ENCODE data around the gene ATAT1.
"Not testable (repeated sequence)": the region's sequence is repeated elsewhere in the genome, so short reads cannot be mapped to it uniquely, and the experiment has no call there.

Gene ATAT1

DNA sequence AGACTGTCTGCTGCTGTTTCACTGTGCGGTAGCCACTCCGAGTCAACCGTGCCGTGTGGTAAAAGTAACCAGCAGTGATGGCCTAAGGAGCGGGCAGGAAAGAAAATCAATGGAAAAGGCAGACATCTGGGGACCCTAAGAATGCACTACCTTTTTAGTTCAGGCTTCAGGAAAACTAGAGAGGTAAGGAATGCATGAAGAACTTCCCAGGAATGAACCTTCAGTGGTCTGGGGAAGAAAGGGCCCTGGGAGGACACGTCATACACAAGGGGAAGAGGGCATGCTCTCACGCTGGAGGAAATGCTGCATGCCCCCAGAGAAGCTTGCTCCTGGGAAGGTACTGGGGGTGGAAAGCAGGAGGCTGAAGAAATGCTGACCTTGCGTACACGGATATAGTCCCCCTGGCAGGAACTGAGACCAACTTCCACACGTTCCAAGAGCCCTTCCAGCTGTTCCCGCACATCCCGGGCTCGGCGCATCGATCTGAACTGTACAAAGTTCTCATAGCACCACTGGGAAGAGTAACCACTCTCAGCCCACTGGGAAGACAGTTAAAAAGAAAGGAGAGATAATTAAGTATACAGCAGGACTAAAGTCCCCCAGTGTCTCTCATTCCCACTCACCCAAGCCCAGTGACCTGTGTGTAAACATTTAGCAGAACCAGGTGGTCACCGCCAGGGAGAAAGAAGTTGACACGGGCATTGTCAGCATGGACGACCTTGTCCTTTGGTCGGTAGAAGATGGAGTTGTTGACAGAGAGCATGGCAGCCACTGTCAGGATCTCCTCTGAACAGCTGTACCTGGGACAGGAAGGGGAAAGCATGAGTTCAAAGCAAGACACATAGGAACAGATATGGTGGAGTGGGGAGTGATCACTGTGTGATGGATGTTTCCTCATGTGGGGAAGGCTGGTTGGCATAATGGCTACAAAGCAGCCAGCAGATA lies 28.4 kb downstream of the ATAT1 start:
- peak overlapping the region; percentile 50 for H3K27ac Mint-ChIP-seq
- no peaks in the 10 kb centered on the region for H3K27me3 Mint-ChIP-seq
- peaks cover 94% of the 10 kb centered on the region for H3K36me3 Mint-ChIP-seq (ENCODE audit: low read depth)
- H3K4me1 Mint-ChIP-seq (ENCODE audit: low read depth) = peaks cover 4% of the 10 kb centered on the region
- H3K4me3 Mint-ChIP-seq = no peak overlapping the region
- no peak for DNase-seq
- H3K9me3 Mint-ChIP-seq = no peaks in the 10 kb centered on the region

DNA sequence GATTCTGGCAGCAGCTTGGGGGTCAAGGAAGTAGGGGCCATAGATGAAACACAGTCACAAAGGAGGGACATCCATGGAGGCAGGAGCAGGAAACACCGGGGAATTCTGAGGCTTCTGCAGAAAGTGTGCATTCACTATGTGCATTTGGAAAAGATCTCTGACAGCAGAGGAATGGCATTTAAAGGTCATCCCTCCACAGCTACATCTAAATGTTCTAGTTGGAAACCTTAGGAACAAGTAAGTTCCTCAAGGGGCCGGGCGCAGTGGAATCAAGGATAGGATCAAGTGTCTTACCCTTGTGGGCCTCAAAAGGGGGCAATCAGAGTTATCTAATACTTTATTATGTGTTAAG lies 29.0 kb downstream of the ATAT1 start:
- no peaks in the 10 kb centered on the region for H3K27me3 Mint-ChIP-seq
- peaks cover 4% of the 10 kb centered on the region for H3K4me1 Mint-ChIP-seq (ENCODE audit: low read depth)
- H3K9me3 Mint-ChIP-seq = no peaks in the 10 kb centered on the region
- H3K4me3 Mint-ChIP-seq = no peak overlapping the region
- H3K36me3 Mint-ChIP-seq (ENCODE audit: low read depth) = peaks cover 96% of the 10 kb centered on the region
- no peak for DNase-seq
- peak overlapping the region; percentile 50 for H3K27ac Mint-ChIP-seq

DNA sequence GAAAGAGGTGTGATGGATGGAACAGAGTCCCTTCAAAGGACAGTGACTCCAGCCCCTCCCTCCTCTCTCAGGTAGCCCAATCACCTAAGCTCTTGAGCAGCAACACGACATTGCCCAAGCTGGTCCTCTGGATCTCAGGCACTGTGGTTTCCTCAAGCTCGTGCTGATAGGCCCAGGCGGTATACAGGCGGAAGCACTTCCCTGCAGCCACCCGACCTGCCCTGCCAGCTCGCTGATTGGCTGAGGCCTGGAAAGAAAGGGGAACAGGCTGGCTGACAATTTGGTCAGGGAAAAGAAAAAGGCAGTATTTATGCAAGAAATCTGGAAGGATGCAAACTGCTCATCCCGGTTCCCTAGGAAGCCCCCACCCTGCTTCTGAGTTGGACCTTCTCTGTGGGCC lies 29.8 kb downstream of the ATAT1 start:
- Mint-ChIP-seq H3K27ac (peak overlapping the region; percentile 18), H3K4me3 (no peak overlapping the region), H3K4me1 (ENCODE audit: low read depth) (peaks cover 2% of the 10 kb centered on the region), H3K27me3 (no peaks in the 10 kb centered on the region), H3K36me3 (ENCODE audit: low read depth) (peaks cover 96% of the 10 kb centered on the region), H3K9me3 (no peaks in the 10 kb centered on the region)
- no peak for DNase-seq

DNA sequence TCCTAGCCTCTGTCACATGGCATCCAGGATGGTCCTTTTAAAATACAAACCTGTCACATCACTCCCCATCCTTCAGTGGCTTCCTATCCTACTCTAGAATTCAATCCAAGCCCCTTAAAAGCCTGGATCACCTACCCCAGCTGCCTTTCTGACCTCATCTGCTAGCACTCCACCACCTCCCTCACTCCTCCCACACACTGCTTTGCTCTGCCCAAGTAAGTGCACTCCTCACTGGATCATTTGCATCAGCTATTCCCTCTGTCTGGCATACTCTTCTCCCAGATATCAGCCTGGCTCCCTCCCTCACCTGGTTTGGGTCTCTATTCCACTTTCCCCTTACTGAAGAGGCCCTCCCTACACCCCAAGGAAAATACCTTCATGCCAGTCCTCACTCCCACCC lies 30.8 kb downstream of the ATAT1 start:
- peaks cover 2% of the 10 kb centered on the region for H3K4me1 Mint-ChIP-seq (ENCODE audit: low read depth)
- H3K27ac Mint-ChIP-seq = peak overlapping the region; percentile 85
- no peaks in the 10 kb centered on the region for H3K9me3 Mint-ChIP-seq
- no peak for DNase-seq
- H3K27me3 Mint-ChIP-seq = no peaks in the 10 kb centered on the region
- peaks cover 96% of the 10 kb centered on the region for H3K36me3 Mint-ChIP-seq (ENCODE audit: low read depth)
- no peak overlapping the region for H3K4me3 Mint-ChIP-seq

DNA sequence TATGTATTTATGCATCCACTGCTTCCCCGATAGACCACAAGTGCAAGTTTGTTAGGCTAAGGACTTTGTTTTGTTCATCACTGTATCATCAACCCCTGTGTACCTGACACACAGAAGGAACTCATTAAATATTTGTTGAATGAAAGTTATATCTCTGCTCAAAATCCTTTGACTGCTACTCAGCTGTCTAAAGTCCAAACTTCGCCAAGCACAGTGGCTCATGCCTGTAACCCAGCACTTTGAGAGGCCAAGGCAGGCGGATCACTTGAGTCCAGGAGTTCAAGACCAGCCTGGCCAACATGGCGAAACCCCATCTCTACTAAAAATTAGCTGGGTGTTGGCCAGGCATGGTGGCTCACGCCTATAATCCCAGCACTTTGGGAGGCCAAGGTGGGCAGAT lies 31.2 kb downstream of the ATAT1 start:
- peak overlapping the region; percentile 30 for H3K27ac Mint-ChIP-seq
- H3K4me1 Mint-ChIP-seq (ENCODE audit: low read depth); H3K4me3 Mint-ChIP-seq; H3K27me3 Mint-ChIP-seq; DNase-seq; H3K9me3 Mint-ChIP-seq: not testable (repeated sequence)
- H3K36me3 Mint-ChIP-seq (ENCODE audit: low read depth) = peaks cover 96% of the 10 kb centered on the region

DNA sequence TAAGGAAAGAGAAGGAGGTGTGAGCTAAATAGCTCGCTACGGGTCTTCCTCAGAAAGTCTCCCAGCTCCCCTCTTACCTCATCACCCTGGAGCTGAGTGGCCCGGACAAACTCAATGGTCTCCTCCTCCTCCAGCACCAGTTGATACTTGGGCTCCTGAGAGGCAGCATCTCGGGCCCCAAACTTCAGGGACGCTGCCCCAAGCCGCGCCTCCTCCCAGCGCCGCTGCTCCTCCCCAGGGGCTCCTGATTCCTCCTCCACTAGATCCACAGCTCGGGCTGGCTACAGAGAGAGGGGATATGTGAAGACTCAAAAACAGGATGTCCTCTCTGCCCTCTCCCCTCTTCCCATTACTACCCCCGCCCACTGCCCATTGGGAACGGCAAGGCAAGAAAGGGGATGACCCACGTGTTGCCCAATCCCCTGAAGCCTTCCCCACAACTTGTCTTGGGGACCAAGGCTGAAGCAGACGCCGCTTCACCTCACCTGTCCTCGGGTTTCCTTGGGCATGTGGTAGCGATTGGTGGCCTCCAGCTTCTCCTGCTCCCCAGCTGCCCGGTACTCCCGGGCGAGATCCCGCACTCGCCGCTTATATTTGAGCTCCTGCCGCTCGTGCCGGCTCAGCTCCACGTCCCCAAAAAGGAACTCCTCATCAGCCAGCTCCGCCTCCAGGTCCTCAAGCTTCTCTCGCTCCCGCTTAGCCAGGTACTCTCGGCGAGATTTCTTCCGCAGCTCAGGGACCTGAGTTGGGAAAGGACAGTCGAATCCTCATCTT lies 38.5 kb downstream of the ATAT1 start:
- DNase-seq = no peak
- no peak overlapping the region for H3K27ac Mint-ChIP-seq
- H3K36me3 Mint-ChIP-seq (ENCODE audit: low read depth) = peaks cover 89% of the 10 kb centered on the region
- H3K4me3 Mint-ChIP-seq = no peak overlapping the region
- H3K4me1 Mint-ChIP-seq (ENCODE audit: low read depth) = peaks cover 23% of the 10 kb centered on the region
- no peaks in the 10 kb centered on the region for H3K9me3 Mint-ChIP-seq
- no peaks in the 10 kb centered on the region for H3K27me3 Mint-ChIP-seq

DNA sequence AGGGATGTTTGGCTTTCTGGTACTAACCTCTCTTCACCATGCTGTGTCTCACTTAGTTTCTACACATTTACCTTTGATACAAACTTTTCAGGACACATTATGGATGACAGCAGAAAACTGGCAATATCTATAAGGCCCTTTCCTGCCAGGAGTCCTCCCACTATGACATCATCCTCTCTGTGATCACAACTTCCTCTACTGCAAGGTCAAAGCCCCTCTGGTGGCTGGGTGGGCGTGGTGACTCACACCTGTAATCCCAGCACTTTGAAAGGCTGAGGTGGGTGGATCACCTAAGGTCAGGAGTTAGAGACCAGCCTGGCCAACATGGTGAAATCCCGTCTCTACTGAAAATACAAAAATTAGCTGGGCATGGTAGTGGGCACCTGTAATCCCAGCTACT lies 39.6 kb downstream of the ATAT1 start:
- peak overlapping the region; percentile 87 for H3K27ac Mint-ChIP-seq
- H3K9me3 Mint-ChIP-seq, H3K27me3 Mint-ChIP-seq, H3K4me3 Mint-ChIP-seq: not testable (repeated sequence)
- peaks cover 35% of the 10 kb centered on the region for H3K4me1 Mint-ChIP-seq (ENCODE audit: low read depth)
- DNase-seq = peak; percentile 55
- peaks cover 88% of the 10 kb centered on the region for H3K36me3 Mint-ChIP-seq (ENCODE audit: low read depth)

DNA sequence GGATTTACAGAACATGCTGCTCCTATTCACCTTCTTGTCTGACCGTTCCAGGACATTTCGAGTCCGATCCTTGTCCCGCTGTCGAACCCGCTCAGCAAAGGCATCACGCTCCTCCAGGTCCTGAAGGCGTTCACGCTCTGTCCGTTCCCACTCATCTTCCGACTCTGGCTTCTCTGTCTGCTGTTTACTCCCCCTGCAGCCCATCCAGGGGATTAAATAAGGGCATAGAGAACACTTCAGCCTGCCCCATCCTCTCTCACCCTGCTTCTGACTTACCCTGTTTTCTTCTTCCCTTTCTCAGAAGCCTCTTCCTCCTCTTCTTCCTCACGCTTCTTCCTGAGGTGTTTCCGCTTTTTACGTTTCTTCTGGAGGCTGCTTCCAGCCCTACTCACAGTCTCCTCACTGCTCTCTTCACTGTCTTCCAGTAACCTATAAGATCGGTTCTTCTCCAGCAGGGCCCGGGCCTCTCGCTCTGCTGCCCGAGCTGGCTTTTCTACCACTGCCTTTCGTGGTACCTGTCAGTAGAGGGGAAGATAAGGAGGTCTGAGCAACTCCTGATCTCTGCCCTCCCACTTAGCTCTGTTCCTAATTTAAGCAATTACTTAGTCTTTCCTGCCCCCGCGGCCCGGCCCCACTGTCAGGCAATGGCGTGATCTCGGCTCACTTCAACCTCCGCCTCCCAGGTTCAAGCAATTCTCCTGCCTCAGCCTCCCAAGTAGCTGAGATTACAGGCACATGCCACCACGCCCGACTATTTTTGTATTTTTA lies 44.3 kb downstream of the ATAT1 start:
- peaks cover 44% of the 10 kb centered on the region for H3K4me1 Mint-ChIP-seq (ENCODE audit: low read depth)
- peak overlapping the region; percentile 93 for H3K4me3 Mint-ChIP-seq
- H3K9me3 Mint-ChIP-seq = no peaks in the 10 kb centered on the region
- no peak for DNase-seq
- H3K27me3 Mint-ChIP-seq = no peaks in the 10 kb centered on the region
- H3K36me3 Mint-ChIP-seq (ENCODE audit: low read depth) = peaks cover 56% of the 10 kb centered on the region
- peak overlapping the region; percentile 60 for H3K27ac Mint-ChIP-seq

DNA sequence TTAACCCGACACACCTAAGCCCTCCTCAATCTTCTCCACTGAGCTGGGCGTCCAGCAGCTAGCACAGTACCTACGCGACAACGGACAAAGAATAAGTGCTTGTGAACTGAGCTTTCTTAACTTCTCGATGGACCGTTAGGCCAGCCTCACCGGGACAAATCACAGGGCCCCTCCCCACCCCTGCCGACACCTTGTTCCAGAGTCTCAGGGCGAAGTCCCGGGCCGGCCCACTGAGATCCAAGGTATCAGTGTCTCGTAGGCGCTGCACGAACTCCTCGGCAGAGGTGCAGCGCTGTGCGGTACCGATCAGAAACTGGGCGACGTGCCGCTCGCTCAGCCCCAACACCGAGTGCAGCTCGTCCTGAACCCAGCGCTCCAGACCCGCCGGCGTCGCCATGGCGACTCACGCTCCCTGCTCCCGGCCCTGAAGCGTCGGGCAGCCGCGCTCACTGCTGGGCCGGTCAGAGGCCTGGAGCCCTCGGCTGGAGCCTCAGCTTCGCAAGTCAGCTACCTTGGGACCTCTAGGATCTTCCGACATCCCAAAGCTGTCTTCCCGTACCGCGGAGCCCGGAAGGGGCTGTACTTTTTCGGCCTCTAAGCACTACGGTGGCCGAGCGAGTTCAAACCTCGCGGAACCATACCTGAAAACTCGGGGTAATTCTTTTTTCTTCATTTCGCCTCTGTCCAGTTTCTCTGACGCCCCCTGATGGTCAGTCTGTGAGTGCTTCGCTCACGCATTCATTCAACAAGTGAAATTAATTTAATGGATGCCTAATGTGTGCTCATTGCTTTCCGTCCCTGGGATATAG lies 46.0 kb downstream of the ATAT1 start, which contains the start of gene DHX16:
TSS of gene DHX16 (minus strand) at position 562 of the 809 bp plus-strand sequence. CDS start at position 397, 165 bp downstream.
- H3K4me3 Mint-ChIP-seq = peak within 1 kb of the TSS; percentile 93
- peak; percentile 90 for DNase-seq
- H3K9me3 Mint-ChIP-seq = no peaks in the 10 kb centered on the region
- H3K36me3 Mint-ChIP-seq (ENCODE audit: low read depth) = peaks cover 56% of the 10 kb centered on the region
- peak within 1 kb of the TSS; percentile 79 for H3K27ac Mint-ChIP-seq
- H3K4me1 Mint-ChIP-seq (ENCODE audit: low read depth) = peaks cover 34% of the 10 kb centered on the region
- no peaks in the 10 kb centered on the region for H3K27me3 Mint-ChIP-seq

DNA sequence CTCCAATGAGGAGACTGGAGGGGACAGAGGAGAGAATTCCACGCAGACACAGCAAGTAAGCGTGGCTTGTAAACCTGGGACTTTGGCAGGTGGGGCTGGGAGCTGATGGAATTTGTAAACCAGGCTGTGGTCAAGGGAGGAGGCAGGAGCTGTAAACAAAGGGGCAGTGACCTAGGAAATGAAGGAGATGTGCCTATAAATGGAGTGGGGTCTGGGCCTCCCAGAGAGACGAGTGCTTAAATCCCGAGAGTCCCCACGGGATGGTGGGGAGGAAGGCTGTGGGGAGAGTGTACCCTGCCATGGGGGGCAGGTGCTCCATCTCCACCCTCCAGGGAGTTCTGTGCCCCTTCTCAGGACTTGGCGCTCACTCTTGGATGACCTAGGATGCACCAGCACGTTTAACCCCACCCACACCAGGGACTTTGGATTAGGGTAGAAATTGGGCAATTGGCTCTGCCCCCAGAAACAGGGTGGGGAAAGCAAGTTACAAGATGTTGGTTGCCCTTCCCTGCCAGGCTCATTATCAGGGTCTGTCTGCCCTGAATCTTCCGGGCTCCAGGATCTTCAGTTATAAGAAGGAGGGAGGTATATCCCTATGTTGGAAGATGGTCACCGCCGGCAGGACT lies 50.1 kb downstream of the ATAT1 start:
- Mint-ChIP-seq H3K27ac (peak overlapping the region; percentile 54), H3K27me3 (no peaks in the 10 kb centered on the region), H3K4me1 (ENCODE audit: low read depth) (peaks cover 38% of the 10 kb centered on the region), H3K4me3 (no peak overlapping the region), H3K36me3 (ENCODE audit: low read depth) (peaks cover 66% of the 10 kb centered on the region), H3K9me3 (no peaks in the 10 kb centered on the region)
- DNase-seq = no peak

DNA sequence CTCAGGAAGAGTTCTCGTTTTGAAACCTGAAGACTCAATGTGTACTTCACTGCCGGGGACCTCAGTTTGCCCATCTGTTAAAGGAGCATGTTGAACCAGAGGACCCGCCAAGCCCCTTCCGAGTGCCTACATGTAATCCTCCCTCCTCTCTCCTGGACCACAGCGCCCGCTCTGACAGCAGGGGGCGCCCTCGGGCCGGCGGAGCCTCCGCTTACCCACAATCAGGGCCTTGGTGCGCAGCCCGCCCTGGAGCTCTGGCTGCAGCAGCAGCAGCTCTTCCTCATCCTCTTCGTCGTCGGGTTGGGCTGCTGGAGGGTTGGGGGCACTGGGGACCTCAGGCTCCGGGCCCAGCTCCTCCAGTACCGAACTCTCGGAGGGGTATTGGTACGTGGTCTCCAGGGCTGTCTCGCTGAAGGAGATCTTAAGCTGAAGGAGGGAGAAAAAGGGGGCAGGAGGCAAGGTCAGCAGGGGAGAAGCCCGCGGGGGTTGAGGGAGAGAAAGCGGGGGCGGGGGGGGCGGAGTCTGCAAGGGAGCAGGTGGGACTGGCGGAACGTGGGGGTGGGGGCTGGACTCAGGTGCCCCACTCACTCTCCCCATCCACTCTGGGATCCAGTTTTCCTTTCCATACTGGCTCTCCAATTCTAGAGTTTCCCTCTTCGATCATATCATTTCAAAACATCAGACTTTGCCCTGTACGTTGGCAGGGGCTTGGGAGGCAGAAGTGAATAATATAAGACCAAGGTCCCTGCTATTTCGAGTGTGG lies 52.5 kb downstream of the ATAT1 start:
- DNase-seq = peak; percentile 95
- Mint-ChIP-seq H3K4me3 (peak overlapping the region; percentile 94), H3K27me3 (no peaks in the 10 kb centered on the region), H3K4me1 (ENCODE audit: low read depth) (peaks cover 33% of the 10 kb centered on the region), H3K27ac (peak overlapping the region; percentile 99), H3K36me3 (ENCODE audit: low read depth) (peaks cover 84% of the 10 kb centered on the region), H3K9me3 (no peaks in the 10 kb centered on the region)

DNA sequence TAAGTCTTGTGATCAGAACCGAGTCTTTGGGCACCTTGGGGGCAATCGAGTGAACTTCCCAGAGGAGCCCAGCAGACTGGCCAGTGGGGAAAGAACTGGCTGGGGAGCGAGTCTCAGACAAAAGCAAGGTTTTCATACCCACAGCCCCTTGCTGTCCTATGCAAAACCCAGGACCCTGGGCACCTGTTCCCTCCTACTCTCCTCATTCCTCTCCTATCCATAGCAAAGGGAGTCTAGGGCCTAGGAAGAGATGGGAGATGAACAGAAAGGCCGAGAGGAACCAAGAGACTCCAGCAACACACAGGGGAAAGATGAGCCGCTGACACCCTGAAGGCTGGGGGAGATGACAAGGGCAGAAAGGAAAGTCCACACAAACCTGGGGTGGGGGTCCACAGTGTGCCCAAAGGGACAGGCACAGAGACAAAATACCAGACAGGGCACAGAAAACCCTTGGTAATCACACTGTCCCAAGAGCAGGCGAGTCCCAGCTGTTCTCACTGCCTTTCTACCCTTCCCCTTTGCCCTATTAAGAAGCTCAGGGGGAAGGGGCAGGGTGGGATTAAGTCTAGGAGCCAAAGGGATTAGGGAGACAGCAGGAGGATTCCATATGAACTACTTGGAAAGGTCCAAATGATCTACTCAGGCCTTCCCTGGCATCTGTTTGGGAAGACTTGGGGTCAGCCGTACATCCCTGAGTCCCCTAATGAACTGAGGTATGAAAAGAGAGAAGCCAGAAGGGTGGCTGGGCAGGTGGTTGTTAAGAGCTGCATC lies 53.3 kb downstream of the ATAT1 start:
- peak overlapping the region; percentile 94 for H3K4me3 Mint-ChIP-seq
- DNase-seq = peak; percentile 38
- peak overlapping the region; percentile 99 for H3K27ac Mint-ChIP-seq
- peaks cover 31% of the 10 kb centered on the region for H3K4me1 Mint-ChIP-seq (ENCODE audit: low read depth)
- peaks cover 91% of the 10 kb centered on the region for H3K36me3 Mint-ChIP-seq (ENCODE audit: low read depth)
- H3K9me3 Mint-ChIP-seq = no peaks in the 10 kb centered on the region
- no peaks in the 10 kb centered on the region for H3K27me3 Mint-ChIP-seq

Data from activated T-cell treated with anti-CD3 and anti-CD28 coated beads, Interleukin-2, amount 50 U/mL, for 24 hours (primary cell).